ENCODE results near the gene KRTAP4-5.
A peak's percentile ranks its signal among the peaks of the same experiment; 100 is the strongest.

Gene KRTAP4-5

GRCh38 chr17:41168121-41168520, 18.5 kb upstream of the KRTAP4-5 start, which contains the start of gene KRTAP4-3:
KRTAP4-3 (minus strand) TSS chr17:41168221; CDS start chr17:41168172, 49 bp downstream.
- WGBS = no CpG with 5 or more reads among the region's 1 CpG
- H2BK12ac ChIP-seq (ENCODE audit: low read length in 2 of 2) = no peak within 1 kb of the TSS
- H3K4me2 ChIP-seq (ENCODE audit: low read length, poor library complexity, severe bottlenecking) = no peak within 1 kb of the TSS
- H3K79me1 ChIP-seq (replicated peaks; ENCODE audit: low read length, poor library complexity, severe bottlenecking) = no peaks in the 10 kb centered on the region
- H3K4me3 ChIP-seq (ENCODE audit: insufficient read depth in 1 of 2, low read depth in 1 of 2, low read length in 2 of 2) = no peak within 1 kb of the TSS
- H2AK5ac ChIP-seq (ENCODE audit: low read length, severe bottlenecking) = no peak within 1 kb of the TSS
- DNase-seq = no peak
- H3K27me3 ChIP-seq (ENCODE audit: control insufficient read depth in 1 of 2, insufficient read depth in 1 of 2, low read length in 2 of 2) = no peaks in the 10 kb centered on the region
- H3K27ac ChIP-seq (ENCODE audit: low read length, poor library complexity, severe bottlenecking) = no peak within 1 kb of the TSS
- H3K18ac ChIP-seq (ENCODE audit: low read depth in 1 of 2, low read length in 2 of 2) = no peak within 1 kb of the TSS
- H3K9me3 ChIP-seq (ENCODE audit: control insufficient read depth, low read length) = no peaks in the 10 kb centered on the region
- H2AFZ ChIP-seq (ENCODE audit: low read depth, low read length) = no peak within 1 kb of the TSS
- no peak within 1 kb of the TSS for H2BK5ac ChIP-seq (ENCODE audit: low read depth, low read length, poor library complexity, severe bottlenecking)
- H4K8ac ChIP-seq (ENCODE audit: low read length) = no peak within 1 kb of the TSS
- H3K14ac ChIP-seq (ENCODE audit: low read length in 2 of 2) = no peak within 1 kb of the TSS
- no peak within 1 kb of the TSS for H3K4ac ChIP-seq (ENCODE audit: low read depth in 1 of 2, low read length in 2 of 2)
- H4K91ac ChIP-seq (ENCODE audit: low read length) = no peak within 1 kb of the TSS
- H2BK120ac ChIP-seq (ENCODE audit: low read depth, low read length) = no peak within 1 kb of the TSS
- peaks cover 3% of the 10 kb centered on the region for H3K4me1 ChIP-seq (ENCODE audit: control insufficient read depth, insufficient read depth, low read depth, low read length)
- no peaks in the 10 kb centered on the region for H3K36me3 ChIP-seq (ENCODE audit: control insufficient read depth in 1 of 2, insufficient read depth in 2 of 2, low read depth in 1 of 2, low read length in 2 of 2)
- no peak within 1 kb of the TSS for H3K23ac ChIP-seq (ENCODE audit: low read length in 2 of 2)
- H2BK15ac ChIP-seq (ENCODE audit: low read depth, poor library complexity, severe bottlenecking) = no peak within 1 kb of the TSS
- no peak within 1 kb of the TSS for H3K9ac ChIP-seq (ENCODE audit: low read length)

GRCh38 chr17:41167561-41167960, 17.9 kb upstream of the KRTAP4-5 start:
- no peak overlapping the region for H2AK5ac ChIP-seq (ENCODE audit: low read length, severe bottlenecking)
- H3K9me3 ChIP-seq (ENCODE audit: control insufficient read depth, low read length) = no peaks in the 10 kb centered on the region
- DNase-seq = no peak
- H3K27ac ChIP-seq (ENCODE audit: low read length, poor library complexity, severe bottlenecking) = no peak overlapping the region
- no peaks in the 10 kb centered on the region for H3K36me3 ChIP-seq (ENCODE audit: control insufficient read depth in 1 of 2, insufficient read depth in 2 of 2, low read depth in 1 of 2, low read length in 2 of 2)
- no peak overlapping the region for H2BK5ac ChIP-seq (ENCODE audit: low read depth, low read length, poor library complexity, severe bottlenecking)
- H3K18ac ChIP-seq (ENCODE audit: low read depth in 1 of 2, low read length in 2 of 2) = no peak overlapping the region
- H3K4ac ChIP-seq (ENCODE audit: low read depth in 1 of 2, low read length in 2 of 2) = no peak overlapping the region
- H3K14ac ChIP-seq (ENCODE audit: low read length in 2 of 2) = no peak overlapping the region
- no peak overlapping the region for H2BK15ac ChIP-seq (ENCODE audit: low read depth, poor library complexity, severe bottlenecking)
- no peak overlapping the region for H3K4me2 ChIP-seq (ENCODE audit: low read length, poor library complexity, severe bottlenecking)
- H3K4me1 ChIP-seq (ENCODE audit: control insufficient read depth, insufficient read depth, low read depth, low read length) = peaks cover 3% of the 10 kb centered on the region
- no peaks in the 10 kb centered on the region for H3K79me1 ChIP-seq (replicated peaks; ENCODE audit: low read length, poor library complexity, severe bottlenecking)
- 92% methylated on average over 7 of the region's 7 CpGs for WGBS
- H3K4me3 ChIP-seq (ENCODE audit: insufficient read depth in 1 of 2, low read depth in 1 of 2, low read length in 2 of 2) = no peak overlapping the region
- no peak overlapping the region for H2AFZ ChIP-seq (ENCODE audit: low read depth, low read length)
- H3K23ac ChIP-seq (ENCODE audit: low read length in 2 of 2) = no peak overlapping the region
- H3K9ac ChIP-seq (ENCODE audit: low read length) = no peak overlapping the region
- no peak overlapping the region for H2BK120ac ChIP-seq (ENCODE audit: low read depth, low read length)
- H4K91ac ChIP-seq (ENCODE audit: low read length) = no peak overlapping the region
- H2BK12ac ChIP-seq (ENCODE audit: low read length in 2 of 2) = no peak overlapping the region
- H4K8ac ChIP-seq (ENCODE audit: low read length) = no peak overlapping the region
- H3K27me3 ChIP-seq (ENCODE audit: control insufficient read depth in 1 of 2, insufficient read depth in 1 of 2, low read length in 2 of 2) = no peaks in the 10 kb centered on the region

- Histone ChIP-seq H2AK5ac (ENCODE audit: low read length, severe bottlenecking) (no peak overlapping the region), H3K4me1 (ENCODE audit: control insufficient read depth, insufficient read depth, low read depth, low read length) (peaks cover 7% of the 10 kb centered on the region), H4K91ac (ENCODE audit: low read length) (no peak overlapping the region), H2BK120ac (ENCODE audit: low read depth, low read length) (no peak overlapping the region), H3K14ac (ENCODE audit: low read length in 2 of 2) (no peak overlapping the region), H3K9ac (ENCODE audit: low read length) (no peak overlapping the region), H3K23ac (ENCODE audit: low read length in 2 of 2) (no peak overlapping the region), H3K18ac (ENCODE audit: low read depth in 1 of 2, low read length in 2 of 2) (no peak overlapping the region), H3K4ac (ENCODE audit: low read depth in 1 of 2, low read length in 2 of 2) (no peak overlapping the region), H3K9me3 (ENCODE audit: control insufficient read depth, low read length) (no peaks in the 10 kb centered on the region), H3K4me2 (ENCODE audit: low read length, poor library complexity, severe bottlenecking) (no peak overlapping the region), H4K8ac (ENCODE audit: low read length) (no peak overlapping the region), H2BK15ac (ENCODE audit: low read depth, poor library complexity, severe bottlenecking) (no peak overlapping the region), H3K4me3 (ENCODE audit: insufficient read depth in 1 of 2, low read depth in 1 of 2, low read length in 2 of 2) (no peak overlapping the region), H2BK12ac (ENCODE audit: low read length in 2 of 2) (no peak overlapping the region), H3K27ac (ENCODE audit: low read length, poor library complexity, severe bottlenecking) (no peak overlapping the region), H2BK5ac (ENCODE audit: low read depth, low read length, poor library complexity, severe bottlenecking) (no peak overlapping the region), H3K27me3 (ENCODE audit: control insufficient read depth in 1 of 2, insufficient read depth in 1 of 2, low read length in 2 of 2) (no peaks in the 10 kb centered on the region), H3K36me3 (ENCODE audit: control insufficient read depth in 1 of 2, insufficient read depth in 2 of 2, low read depth in 1 of 2, low read length in 2 of 2) (peaks cover 0 to 4% of the 10 kb centered on the region in 2 experiments), H2AFZ (ENCODE audit: low read depth, low read length) (no peak overlapping the region), H3K79me1 (replicated peaks; ENCODE audit: low read length, poor library complexity, severe bottlenecking) (no peaks in the 10 kb centered on the region)
- WGBS = 82% methylated on average over 5 of the region's 7 CpGs
- no peak for DNase-seq
Measured at GRCh38 chr17:41163828-41164227, 14.2 kb upstream of the KRTAP4-5 start.

GRCh38 chr17:41160648-41161047, 11.0 kb upstream of the KRTAP4-5 start, which contains the start of gene KRTAP4-4:
KRTAP4-4 (minus strand) TSS chr17:41160748; CDS start chr17:41160691, 57 bp downstream.
- Histone ChIP-seq H4K91ac (ENCODE audit: low read length) (no peak within 1 kb of the TSS), H3K4ac (ENCODE audit: low read depth in 1 of 2, low read length in 2 of 2) (peak within 1 kb of the TSS in 1 of 2 experiments; percentile 2), H3K27me3 (ENCODE audit: control insufficient read depth in 1 of 2, insufficient read depth in 1 of 2, low read length in 2 of 2) (no peaks in the 10 kb centered on the region), H3K4me1 (ENCODE audit: control insufficient read depth, insufficient read depth, low read depth, low read length) (peaks cover 4% of the 10 kb centered on the region), H3K36me3 (ENCODE audit: control insufficient read depth in 1 of 2, insufficient read depth in 2 of 2, low read depth in 1 of 2, low read length in 2 of 2) (peaks cover 0 to 4% of the 10 kb centered on the region in 2 experiments), H3K23ac (ENCODE audit: low read length in 2 of 2) (peak within 1 kb of the TSS in 1 of 2 experiments; percentile 72), H3K79me1 (replicated peaks; ENCODE audit: low read length, poor library complexity, severe bottlenecking) (no peaks in the 10 kb centered on the region), H3K27ac (ENCODE audit: low read length, poor library complexity, severe bottlenecking) (no peak within 1 kb of the TSS), H2BK15ac (ENCODE audit: low read depth, poor library complexity, severe bottlenecking) (no peak within 1 kb of the TSS), H2BK5ac (ENCODE audit: low read depth, low read length, poor library complexity, severe bottlenecking) (no peak within 1 kb of the TSS), H3K9ac (ENCODE audit: low read length) (no peak within 1 kb of the TSS), H2AFZ (ENCODE audit: low read depth, low read length) (no peak within 1 kb of the TSS), H2BK120ac (ENCODE audit: low read depth, low read length) (no peak within 1 kb of the TSS), H4K8ac (ENCODE audit: low read length) (no peak within 1 kb of the TSS), H2AK5ac (ENCODE audit: low read length, severe bottlenecking) (no peak within 1 kb of the TSS), H3K14ac (ENCODE audit: low read length in 2 of 2) (peak within 1 kb of the TSS in 1 of 2 experiments; percentile 93), H3K4me3 (ENCODE audit: insufficient read depth in 1 of 2, low read depth in 1 of 2, low read length in 2 of 2) (no peak within 1 kb of the TSS), H2BK12ac (ENCODE audit: low read length in 2 of 2) (no peak within 1 kb of the TSS), H3K18ac (ENCODE audit: low read depth in 1 of 2, low read length in 2 of 2) (no peak within 1 kb of the TSS), H3K4me2 (ENCODE audit: low read length, poor library complexity, severe bottlenecking) (no peak within 1 kb of the TSS), H3K9me3 (ENCODE audit: control insufficient read depth, low read length) (no peaks in the 10 kb centered on the region)
- no peak for DNase-seq
- WGBS = 100% methylated on average over 1 of the region's 1 CpG
